OCI-LY3 (cell line): Measurements from ENCODE around the gene ARHGAP25.

Experiments used
- CTCF ChIP-seq: fragments of 200-600, 300-600 bp; sonication (generic); IDR thresholded peaks from 2 replicates; pipeline ENCODE4 v1.5.1; 2014; ENCODE audit warnings: antibody characterized with exemption, low read length, low read depth
- EZH2phosphoT487 ChIP-seq: fragments of 200-600 bp; shearing (Covaris generic); IDR thresholded peaks from 2 replicates; pipeline ENCODE4 v1.6.1; 2018; ENCODE audit warnings: antibody characterized with exemption, mixed run types, low read depth

GRCh38 chr2:68753318-68753717, 18.7 kb downstream of the ARHGAP25 start:
- TF ChIP-seq CTCF (no peak), EZH2phosphoT487 (no peak)
